Lung (tissue), 12 donors: ENCODE results near the gene SIM2. TPM values are rescaled to one million over a fixed set of nuclear protein-coding genes. Genes with fewer than 3 reads are reported as not detected.
"Not testable (repeated sequence)": the region's sequence is repeated elsewhere in the genome, so short reads cannot be mapped to it uniquely, and the experiment has no call there.

Experiments
- ATAC-seq: fragments of 200-7000 bp; cut with Tn5 transposase; one replicate; pipeline ENCODE4 v1.9.1; 2020; ENCODE audit warnings: moderate number of reproducible peaks; ENCODE audit not compliant: insufficient read depth, low FRiP score
- DNase-seq, 3 donors: peaks; one replicate each; pipeline ENCODE4 v3.0.0-alpha.2; 2013 to 2017
- H3K27ac ChIP-seq, 2 donors: one replicate each; pipeline ENCODE4 v1.5.1; 2013; ENCODE audit warnings: mild to moderate bottlenecking in 2 of 2, moderate library complexity in 2 of 2, control low read depth in 1 of 2, inconsistent platforms in 1 of 2, low read depth in 1 of 2, low read length in 1 of 2
- H3K27me3 ChIP-seq, 3 donors: one replicate each; pipeline ENCODE4 v1.5.1; 2013; ENCODE audit warnings: low read length in 2 of 3; ENCODE audit not compliant: control insufficient read depth in 3 of 3, insufficient read depth in 3 of 3
- H3K36me3 ChIP-seq, 4 donors: one replicate each; pipeline ENCODE4 v1.5.1; 2013; ENCODE audit warnings: low read length in 4 of 4, mild to moderate bottlenecking in 1 of 4, moderate library complexity in 1 of 4; ENCODE audit not compliant: control insufficient read depth in 4 of 4, insufficient read depth in 4 of 4
- H3K4me1 ChIP-seq, 5 donors: one replicate each; pipeline ENCODE4 v1.5.1; 2013; ENCODE audit warnings: low read length in 5 of 5, mild to moderate bottlenecking in 2 of 5, moderate library complexity in 1 of 5; ENCODE audit not compliant: control insufficient read depth in 5 of 5, insufficient read depth in 5 of 5
- H3K4me3 ChIP-seq: one replicate; pipeline ENCODE4 v1.5.1; 2013; ENCODE audit warnings: mild to moderate bottlenecking, control low read depth, moderate library complexity
- H3K9ac ChIP-seq, 2 donors: one replicate each; pipeline ENCODE4 v1.5.1; 2013; ENCODE audit warnings: low read length in 2 of 2, control low read depth in 1 of 2; ENCODE audit not compliant: insufficient read depth in 1 of 2
- H3K9me3 ChIP-seq, 4 donors: one replicate each; pipeline ENCODE4 v1.5.1; 2013; ENCODE audit warnings: low read length in 3 of 4, mild to moderate bottlenecking in 1 of 4, moderate library complexity in 1 of 4; ENCODE audit not compliant: control insufficient read depth in 4 of 4, insufficient read depth in 3 of 4
- WGBS, 2 donors: extraction: QIAGEN DNeasy Blood & Tissue Kit; methylation state at CpG; one replicate each; pipeline ENCODE4 v1.1.7; 2013; 5-methylcytosine and 5-hydroxymethylcytosine counted together
- polyA plus RNA-seq, 2 donors: library from polyadenylated mRNA; stranded (reverse); fragments of 200-250 nt; gene quantifications; one replicate each; pipeline ENCODE4 v1.2.1, GENCODE V29; 2013
- total RNA-seq, 2 donors: library from RNA; depleted of rRNA in 1 of 2; stranded (reverse); fragments of >200 nt in 1 of 2; gene quantifications; one replicate each; pipeline ENCODE4 v1.2.1, GENCODE V29; 2014 to 2021
- TF ChIP-seq, protein P1 (sequence below): IDR thresholded peaks from 2 replicates; pipeline ENCODE4 v1.5.1; 2012; ENCODE audit warnings: mild to moderate bottlenecking; ENCODE audit errors: control extremely low read depth, extremely low read depth
- donor health status: control.
- donor health status: control.
- donor health status: Bipolar disorder and iron deficiency.
- donor health status: healthy.
- donor health status: DM: yes; HTN: yes; CAD: no.

The SIM2 gene
- total and polyA plus RNA-seq, 4 donors, result not detected

GRCh38 chr21:36665806-36666205, 33.1 kb upstream of the SIM2 start:
- Histone ChIP-seq H3K27ac (no peak overlapping the region), H3K4me3 (no peak overlapping the region), H3K9me3 (no peaks in the 10 kb centered on the region), H3K9ac (no peak overlapping the region), H3K36me3 (no peaks in the 10 kb centered on the region), H3K4me1 (peaks cover 0 to 14% (median 0%) of the 10 kb centered on the region in 5 donors), H3K27me3 (peaks cover 0 to 4% (median 0%) of the 10 kb centered on the region in 3 donors)
- WGBS, 2 donors, result 92 to 93% methylated on average over 6 of the region's 6 CpGs
- DNase-seq (no peak), ATAC-seq (no peak)
- TF ChIP-seq, protein P1, sequence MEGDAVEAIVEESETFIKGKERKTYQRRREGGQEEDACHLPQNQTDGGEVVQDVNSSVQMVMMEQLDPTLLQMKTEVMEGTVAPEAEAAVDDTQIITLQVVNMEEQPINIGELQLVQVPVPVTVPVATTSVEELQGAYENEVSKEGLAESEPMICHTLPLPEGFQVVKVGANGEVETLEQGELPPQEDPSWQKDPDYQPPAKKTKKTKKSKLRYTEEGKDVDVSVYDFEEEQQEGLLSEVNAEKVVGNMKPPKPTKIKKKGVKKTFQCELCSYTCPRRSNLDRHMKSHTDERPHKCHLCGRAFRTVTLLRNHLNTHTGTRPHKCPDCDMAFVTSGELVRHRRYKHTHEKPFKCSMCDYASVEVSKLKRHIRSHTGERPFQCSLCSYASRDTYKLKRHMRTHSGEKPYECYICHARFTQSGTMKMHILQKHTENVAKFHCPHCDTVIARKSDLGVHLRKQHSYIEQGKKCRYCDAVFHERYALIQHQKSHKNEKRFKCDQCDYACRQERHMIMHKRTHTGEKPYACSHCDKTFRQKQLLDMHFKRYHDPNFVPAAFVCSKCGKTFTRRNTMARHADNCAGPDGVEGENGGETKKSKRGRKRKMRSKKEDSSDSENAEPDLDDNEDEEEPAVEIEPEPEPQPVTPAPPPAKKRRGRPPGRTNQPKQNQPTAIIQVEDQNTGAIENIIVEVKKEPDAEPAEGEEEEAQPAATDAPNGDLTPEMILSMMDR, result no peak

- Histone ChIP-seq H3K4me3 (no peak overlapping the region), H3K27ac (no peak overlapping the region), H3K9ac (no peak overlapping the region), H3K4me1 (peaks cover 0 to 10% (median 0%) of the 10 kb centered on the region in 5 donors), H3K27me3 (peaks cover 0 to 4% (median 0%) of the 10 kb centered on the region in 3 donors), H3K36me3 (no peaks in the 10 kb centered on the region), H3K9me3 (no peaks in the 10 kb centered on the region)
- WGBS, 2 donors, result 68 to 73% methylated on average over 9 of the region's 9 CpGs
- DNase-seq (no peak), ATAC-seq (no peak)
- TF ChIP-seq, protein P1, result no peak
These were observed 30.2 kb upstream of the SIM2 start for GRCh38 chr21:36668713-36669112.

DNA sequence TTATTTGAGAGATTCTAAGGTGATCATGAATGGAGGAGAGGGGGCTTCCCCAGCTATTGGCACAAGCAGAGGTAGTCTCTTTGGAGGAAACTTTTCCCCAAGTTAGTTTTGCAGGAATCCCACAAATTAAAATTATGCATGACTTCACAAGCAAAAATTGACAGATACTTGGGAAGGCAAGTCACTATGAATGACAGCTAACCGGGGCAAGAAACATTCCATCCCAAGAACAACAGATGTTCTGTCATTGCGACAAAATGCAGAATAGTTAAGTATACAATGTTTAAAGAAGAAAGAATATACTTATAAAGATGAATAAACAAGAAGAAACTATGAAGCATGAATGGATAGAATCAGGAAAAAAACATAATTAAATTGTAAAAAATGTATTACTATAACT, 27.1 kb upstream of the SIM2 start:
- peaks cover 0 to under 1% (median 0%) of the 10 kb centered on the region in 3 donors for H3K27me3 ChIP-seq
- H3K9me3 ChIP-seq, result peaks cover 0 to 4% (median 0%) of the 10 kb centered on the region in 4 donors
- H3K4me3 ChIP-seq, result no peak overlapping the region
- no peak for DNase-seq
- H3K4me1 ChIP-seq, result peaks cover 0 to 10% (median 0%) of the 10 kb centered on the region in 5 donors
- ATAC-seq, result no peak
- H3K36me3 ChIP-seq, result no peaks in the 10 kb centered on the region
- TF ChIP-seq, protein P1, result no peak
- H3K27ac ChIP-seq, result no peak overlapping the region
- H3K9ac ChIP-seq, result no peak overlapping the region
- 87 to 93% methylated on average over 2 of the region's 2 CpGs for WGBS, 2 donors

GRCh38 chr21:36672296-36672695, 26.6 kb upstream of the SIM2 start:
- not testable (repeated sequence) for ATAC-seq, H3K27ac ChIP-seq, H3K9ac ChIP-seq, H3K36me3 ChIP-seq, H3K9me3 ChIP-seq, DNase-seq, H3K4me3 ChIP-seq, H3K27me3 ChIP-seq, H3K4me1 ChIP-seq
- WGBS, 2 donors, result 69 to 82% methylated on average over 2 of the region's 2 CpGs
